ENCODE data around the gene HOXB1.

The HOXB1 gene

GRCh38 chr17:48570325-48571023 is 39.7 kb upstream of the HOXB1 start:
- Mint-ChIP-seq H3K27me3 (peaks cover 26% of the 10 kb centered on the region), H3K36me3 (ENCODE audit: low read depth) (no peaks in the 10 kb centered on the region), H3K9me3 (no peaks in the 10 kb centered on the region), H3K27ac (no peak overlapping the region), H3K4me1 (ENCODE audit: low read depth) (peaks cover 3% of the 10 kb centered on the region), H3K4me3 (no peak overlapping the region)

- Mint-ChIP-seq H3K4me1 (ENCODE audit: low read depth) (peaks cover 3% of the 10 kb centered on the region), H3K27ac (no peak overlapping the region), H3K4me3 (no peak overlapping the region), H3K36me3 (ENCODE audit: low read depth) (no peaks in the 10 kb centered on the region), H3K9me3 (no peaks in the 10 kb centered on the region), H3K27me3 (peaks cover 26% of the 10 kb centered on the region)
Measured at GRCh38 chr17:48569674-48570324, 39.0 kb upstream of the HOXB1 start.

GRCh38 chr17:48569240-48569582 is 38.4 kb upstream of the HOXB1 start:
- peaks cover 3% of the 10 kb centered on the region for H3K4me1 Mint-ChIP-seq (ENCODE audit: low read depth)

GRCh38 chr17:48568499-48569239 is 37.9 kb upstream of the HOXB1 start:
- H3K4me3 Mint-ChIP-seq = no peak overlapping the region
- peaks cover 3% of the 10 kb centered on the region for H3K4me1 Mint-ChIP-seq (ENCODE audit: low read depth)
- peaks cover 19% of the 10 kb centered on the region for H3K27me3 Mint-ChIP-seq
- H3K9me3 Mint-ChIP-seq = no peaks in the 10 kb centered on the region
- no peaks in the 10 kb centered on the region for H3K36me3 Mint-ChIP-seq (ENCODE audit: low read depth)
- H3K27ac Mint-ChIP-seq = no peak overlapping the region

More at GRCh38 chr17:48569240-48569582, 38.4 kb upstream of the HOXB1 start:
- Mint-ChIP-seq H3K4me3 (no peak overlapping the region), H3K27me3 (peaks cover 21% of the 10 kb centered on the region), H3K9me3 (no peaks in the 10 kb centered on the region), H3K36me3 (ENCODE audit: low read depth) (no peaks in the 10 kb centered on the region), H3K27ac (no peak overlapping the region)

GRCh38 chr17:48567646-48568354 is 37.0 kb upstream of the HOXB1 start:
- no peaks in the 10 kb centered on the region for H3K36me3 Mint-ChIP-seq (ENCODE audit: low read depth)
- H3K4me3 Mint-ChIP-seq = no peak overlapping the region
- peaks cover 3% of the 10 kb centered on the region for H3K4me1 Mint-ChIP-seq (ENCODE audit: low read depth)
- H3K9me3 Mint-ChIP-seq = no peaks in the 10 kb centered on the region
- peaks cover 19% of the 10 kb centered on the region for H3K27me3 Mint-ChIP-seq
- no peak overlapping the region for H3K27ac Mint-ChIP-seq

- Mint-ChIP-seq H3K27ac (no peak overlapping the region), H3K36me3 (ENCODE audit: low read depth) (no peaks in the 10 kb centered on the region), H3K4me3 (no peak overlapping the region), H3K9me3 (no peaks in the 10 kb centered on the region), H3K27me3 (peaks cover 19% of the 10 kb centered on the region), H3K4me1 (ENCODE audit: low read depth) (peaks cover 3% of the 10 kb centered on the region)
Measured at GRCh38 chr17:48567209-48567608, 36.4 kb upstream of the HOXB1 start.

GRCh38 chr17:48566717-48567116 is 35.9 kb upstream of the HOXB1 start:
- Mint-ChIP-seq H3K27me3 (peaks cover 16% of the 10 kb centered on the region), H3K36me3 (ENCODE audit: low read depth) (no peaks in the 10 kb centered on the region), H3K27ac (no peak overlapping the region), H3K4me1 (ENCODE audit: low read depth) (peaks cover 3% of the 10 kb centered on the region), H3K4me3 (no peak overlapping the region), H3K9me3 (no peaks in the 10 kb centered on the region)

- Mint-ChIP-seq H3K27me3 (peaks cover 14% of the 10 kb centered on the region), H3K27ac (no peak overlapping the region), H3K4me3 (no peak overlapping the region), H3K9me3 (no peaks in the 10 kb centered on the region), H3K4me1 (ENCODE audit: low read depth) (peaks cover 3% of the 10 kb centered on the region), H3K36me3 (ENCODE audit: low read depth) (no peaks in the 10 kb centered on the region)
Measured at GRCh38 chr17:48565925-48566710, 35.3 kb upstream of the HOXB1 start.

- Mint-ChIP-seq H3K36me3 (ENCODE audit: low read depth) (no peaks in the 10 kb centered on the region), H3K27ac (no peak overlapping the region), H3K4me1 (ENCODE audit: low read depth) (peaks cover 3% of the 10 kb centered on the region), H3K9me3 (no peaks in the 10 kb centered on the region), H3K4me3 (no peak overlapping the region), H3K27me3 (peaks cover 13% of the 10 kb centered on the region)
Measured at GRCh38 chr17:48565022-48565554, 34.3 kb upstream of the HOXB1 start.

GRCh38 chr17:48564188-48565021 is 33.6 kb upstream of the HOXB1 start:
- Mint-ChIP-seq H3K27ac (no peak overlapping the region), H3K4me3 (no peak overlapping the region), H3K27me3 (peaks cover 8% of the 10 kb centered on the region), H3K4me1 (ENCODE audit: low read depth) (peaks cover 3% of the 10 kb centered on the region), H3K9me3 (no peaks in the 10 kb centered on the region), H3K36me3 (ENCODE audit: low read depth) (no peaks in the 10 kb centered on the region)

GRCh38 chr17:48563867-48564187 is 33.0 kb upstream of the HOXB1 start:
- H3K36me3 Mint-ChIP-seq (ENCODE audit: low read depth) = no peaks in the 10 kb centered on the region
- no peak overlapping the region for H3K4me3 Mint-ChIP-seq
- H3K27me3 Mint-ChIP-seq = peaks cover 8% of the 10 kb centered on the region
- no peak overlapping the region for H3K27ac Mint-ChIP-seq
- peaks cover 3% of the 10 kb centered on the region for H3K4me1 Mint-ChIP-seq (ENCODE audit: low read depth)
- no peaks in the 10 kb centered on the region for H3K9me3 Mint-ChIP-seq

- Mint-ChIP-seq H3K4me3 (no peak overlapping the region), H3K4me1 (ENCODE audit: low read depth) (peaks cover 1% of the 10 kb centered on the region), H3K9me3 (no peaks in the 10 kb centered on the region), H3K27ac (no peak overlapping the region), H3K36me3 (ENCODE audit: low read depth) (no peaks in the 10 kb centered on the region), H3K27me3 (peaks cover 7% of the 10 kb centered on the region)
Measured at GRCh38 chr17:48563385-48563838, 32.6 kb upstream of the HOXB1 start.

- no peak overlapping the region for H3K4me3 Mint-ChIP-seq
- H3K27ac Mint-ChIP-seq = no peak overlapping the region
- no peaks in the 10 kb centered on the region for H3K9me3 Mint-ChIP-seq
- no peaks in the 10 kb centered on the region for H3K36me3 Mint-ChIP-seq (ENCODE audit: low read depth)
- no peaks in the 10 kb centered on the region for H3K4me1 Mint-ChIP-seq (ENCODE audit: low read depth)
- H3K27me3 Mint-ChIP-seq = peaks cover 7% of the 10 kb centered on the region
Measured at GRCh38 chr17:48562934-48563333, 32.1 kb upstream of the HOXB1 start.

All from stimulated activated naive CD8-positive, alpha-beta T cell treated with anti-CD3 and anti-CD28 coated beads, Interleukin-15, Interleukin-2, amounts not matched to agents 100 ng/mL and 50 ng/mL, for 24 hours (primary cell).